Thymus (tissue), 11 donors: Measurements from ENCODE around the gene GLRX. TPM values are rescaled to one million over a fixed set of nuclear protein-coding genes. Genes with fewer than 3 reads are reported as not detected.

Experiments
- DNase-seq, 9 donors: peaks; one replicate each; pipeline ENCODE4 v3.0.0-alpha.2; 2013; ENCODE audit warnings: low spot score in 9 of 9, low read depth in 6 of 9, missing footprints in 1 of 9
- H3K27ac ChIP-seq, 2 donors: one replicate each; pipeline ENCODE4 v1.5.1; 2013; ENCODE audit warnings: control low read depth in 1 of 2, low read depth in 1 of 2, low read length in 1 of 2, mild to moderate bottlenecking in 1 of 2, moderate library complexity in 1 of 2
- H3K27me3 ChIP-seq, 2 donors: one replicate each; pipeline ENCODE4 v1.5.1; 2013; ENCODE audit warnings: low read length in 1 of 2; ENCODE audit not compliant: control insufficient read depth in 2 of 2, insufficient read depth in 1 of 2
- H3K36me3 ChIP-seq, 2 donors: one replicate each; pipeline ENCODE4 v1.5.1; 2013; ENCODE audit warnings: low read length in 1 of 2, mild to moderate bottlenecking in 1 of 2, moderate library complexity in 1 of 2; ENCODE audit not compliant: control insufficient read depth in 2 of 2, insufficient read depth in 2 of 2
- H3K4me1 ChIP-seq, 2 donors: one replicate each; pipeline ENCODE4 v1.5.1; 2013; ENCODE audit warnings: low read length in 2 of 2; ENCODE audit not compliant: control insufficient read depth in 2 of 2, insufficient read depth in 2 of 2
- H3K4me3 ChIP-seq, 2 donors: one replicate each; pipeline ENCODE4 v1.5.1; 2013; ENCODE audit warnings: low read length in 2 of 2, control low read depth in 1 of 2, mild to moderate bottlenecking in 1 of 2
- H3K9me3 ChIP-seq, 2 donors: one replicate each; pipeline ENCODE4 v1.5.1; 2013; ENCODE audit warnings: low read length in 1 of 2, mild to moderate bottlenecking in 1 of 2; ENCODE audit not compliant: control insufficient read depth in 2 of 2, insufficient read depth in 1 of 2
- WGBS: extraction: QIAGEN DNeasy Blood & Tissue Kit; methylation state at CpG from one replicate; pipeline ENCODE4 v1.1.7; 2013; 5-methylcytosine and 5-hydroxymethylcytosine counted together
- polyA plus RNA-seq: library from polyadenylated mRNA; stranded (reverse); fragments of 200-250 nt; gene quantifications from one replicate; pipeline ENCODE4 v1.2.3, GENCODE V29; 2013
- total RNA-seq: library from RNA; stranded (reverse); fragments of 120-200 nt; gene quantifications from one replicate; pipeline ENCODE4 v1.2.4, GENCODE V29; 2013
- donor health status: healthy.

GLRX gene
- total and polyA plus RNA-seq, 2 donors: 52.4 to 119 TPM

GRCh38 chr5:95799191-95799835, 23.2 kb downstream of the GLRX start:
- no peaks in the 10 kb centered on the region for H3K9me3 ChIP-seq
- no peak overlapping the region for H3K4me3 ChIP-seq
- DNase-seq: no peak
- WGBS: 98% methylated on average over 4 of the region's 4 CpGs
- H3K27ac ChIP-seq: no peak overlapping the region
- peaks cover 0 to 4% of the 10 kb centered on the region in 2 donors for H3K4me1 ChIP-seq
- H3K27me3 ChIP-seq: no peaks in the 10 kb centered on the region
- peaks cover 0 to 5% of the 10 kb centered on the region in 2 donors for H3K36me3 ChIP-seq

- Histone ChIP-seq H3K4me3 (no peak overlapping the region), H3K9me3 (no peaks in the 10 kb centered on the region), H3K36me3 (peaks cover 3 to 5% of the 10 kb centered on the region in 2 donors), H3K27ac (no peak overlapping the region), H3K4me1 (peaks cover 0 to 4% of the 10 kb centered on the region in 2 donors), H3K27me3 (no peaks in the 10 kb centered on the region)
- DNase-seq: no peak
Measured at GRCh38 chr5:95798545-95798944, 24.0 kb downstream of the GLRX start.

- Histone ChIP-seq H3K9me3 (no peaks in the 10 kb centered on the region), H3K27me3 (no peaks in the 10 kb centered on the region), H3K4me1 (peaks cover 0 to 4% of the 10 kb centered on the region in 2 donors), H3K27ac (no peak overlapping the region), H3K36me3 (peaks cover 3 to 5% of the 10 kb centered on the region in 2 donors), H3K4me3 (no peak overlapping the region)
- no peak for DNase-seq
- over 99% methylated on average over 2 of the region's 2 CpGs for WGBS
Measured at GRCh38 chr5:95798048-95798447, 24.5 kb downstream of the GLRX start.

- Histone ChIP-seq H3K9me3 (no peaks in the 10 kb centered on the region), H3K4me3 (no peak overlapping the region), H3K4me1 (peaks cover 0 to 4% of the 10 kb centered on the region in 2 donors), H3K36me3 (peaks cover 2 to 3% of the 10 kb centered on the region in 2 donors), H3K27me3 (no peaks in the 10 kb centered on the region), H3K27ac (no peak overlapping the region)
- WGBS: 97% methylated on average over 3 of the region's 3 CpGs
- DNase-seq: no peak
Measured at GRCh38 chr5:95797301-95797700, 25.2 kb downstream of the GLRX start.

- H3K27me3 ChIP-seq: no peaks in the 10 kb centered on the region
- H3K4me3 ChIP-seq: no peak overlapping the region
- no peaks in the 10 kb centered on the region for H3K4me1 ChIP-seq
- no peak for DNase-seq
- no peaks in the 10 kb centered on the region for H3K9me3 ChIP-seq
- H3K36me3 ChIP-seq: peaks cover 2 to 3% of the 10 kb centered on the region in 2 donors
- H3K27ac ChIP-seq: no peak overlapping the region
- 95% methylated on average over 3 of the region's 3 CpGs for WGBS
Measured at GRCh38 chr5:95794070-95794516, 28.4 kb downstream of the GLRX start.

- 97% methylated on average over 6 of the region's 6 CpGs for WGBS
- Histone ChIP-seq H3K9me3 (no peaks in the 10 kb centered on the region), H3K27me3 (no peaks in the 10 kb centered on the region), H3K4me3 (no peak overlapping the region), H3K36me3 (peaks cover 0 to 3% of the 10 kb centered on the region in 2 donors), H3K4me1 (no peaks in the 10 kb centered on the region), H3K27ac (no peak overlapping the region)
- DNase-seq: no peak
Measured at GRCh38 chr5:95791751-95792150, 30.8 kb downstream of the GLRX start.

GRCh38 chr5:95788493-95788892, 34.0 kb downstream of the GLRX start:
- peaks cover 0 to 8% of the 10 kb centered on the region in 2 donors for H3K36me3 ChIP-seq
- WGBS: 98% methylated on average over 8 of the region's 8 CpGs
- no peak for DNase-seq
- H3K27ac ChIP-seq: no peak overlapping the region
- H3K4me3 ChIP-seq: no peak overlapping the region
- H3K9me3 ChIP-seq: no peaks in the 10 kb centered on the region
- no peaks in the 10 kb centered on the region for H3K4me1 ChIP-seq
- H3K27me3 ChIP-seq: no peaks in the 10 kb centered on the region

GRCh38 chr5:95786821-95787418, 35.6 kb downstream of the GLRX start:
- peaks cover 0 to 8% of the 10 kb centered on the region in 2 donors for H3K36me3 ChIP-seq
- H3K27me3 ChIP-seq: no peaks in the 10 kb centered on the region

GRCh38 chr5:95784514-95785302, 37.8 kb downstream of the GLRX start:
- DNase-seq: no peak
- WGBS: 97% methylated on average over 9 of the region's 9 CpGs
- Histone ChIP-seq H3K27me3 (no peaks in the 10 kb centered on the region), H3K36me3 (peaks cover 0 to 8% of the 10 kb centered on the region in 2 donors), H3K4me3 (no peak overlapping the region), H3K4me1 (peaks cover 0 to 7% of the 10 kb centered on the region in 2 donors), H3K27ac (no peak overlapping the region), H3K9me3 (no peaks in the 10 kb centered on the region)

More at GRCh38 chr5:95786821-95787418, 35.6 kb downstream of the GLRX start:
- Histone ChIP-seq H3K27ac (no peak overlapping the region), H3K4me1 (no peaks in the 10 kb centered on the region), H3K4me3 (no peak overlapping the region), H3K9me3 (no peaks in the 10 kb centered on the region)
- WGBS: 97% methylated on average over 3 of the region's 3 CpGs
- DNase-seq: no peak
